ENCODE results near the gene RASGRP3.

RASGRP3 gene

GRCh38 chr2:33607251-33607721, 130.8 kb downstream of the RASGRP3 start:
- no peak overlapping the region for H3K27ac ChIP-seq
- TF ChIP-seq CTCF (conservative IDR thresholded peaks at IDR 0.05): no peak

GRCh38 chr2:33607905-33608304, 131.5 kb downstream of the RASGRP3 start:
- no peak for TF ChIP-seq CTCF (conservative IDR thresholded peaks at IDR 0.05)
- no peak overlapping the region for H3K27ac ChIP-seq

GRCh38 chr2:33614190-33614589, 137.7 kb downstream of the RASGRP3 start:
- TF ChIP-seq CTCF (conservative IDR thresholded peaks at IDR 0.05): no peak

More at GRCh38 chr2:33614190-33614589, 137.7 kb downstream of the RASGRP3 start:
- no peak overlapping the region for H3K27ac ChIP-seq
